Activated B cell treated with CpG ODN at 0.5 μM for 24 hours (primary cell): Measurements from ENCODE around the gene COL1A2. TPM values are rescaled to one million over a fixed set of nuclear protein-coding genes. Genes with fewer than 3 reads are reported as not detected.

ENCODE experiments used
- ATAC-seq: fragments of 200-7000 bp; cut with Tn5 transposase; one replicate; pipeline ENCODE4 v1.10.0; 2021; ENCODE audit warnings: low read depth, mild to moderate bottlenecking, moderate library complexity
- CTCF ChIA-PET: fragments of 350-600 bp; sonication (Branson Sonifier 250); formaldehyde crosslinking; loops from one replicate; lab custom pipeline; 2021; ENCODE audit warnings: antibody characterized with exemption; lab: Charles Lee
- POLR2A ChIA-PET: fragments of 350-600 bp; sonication (Branson Sonifier 250); formaldehyde crosslinking; loops from one replicate; lab custom pipeline; 2021; ENCODE audit warnings: antibody characterized with exemption; lab: Charles Lee
- DNase-seq: peaks from one replicate; pipeline ENCODE4 v3.0.0; 2022
- H3K27ac Mint-ChIP-seq: one replicate; pipeline ENCODE4 v1.8.0; 2020; ENCODE audit warnings: mixed read lengths
- H3K27me3 Mint-ChIP-seq: one replicate; pipeline ENCODE4 v1.8.0; 2021; ENCODE audit warnings: mixed read lengths
- H3K36me3 Mint-ChIP-seq: one replicate; pipeline ENCODE4 v1.8.0; 2021; ENCODE audit warnings: low read depth, mixed read lengths
- H3K4me1 Mint-ChIP-seq: one replicate; pipeline ENCODE4 v1.8.0; 2021; ENCODE audit warnings: mixed read lengths
- H3K4me3 Mint-ChIP-seq: one replicate; pipeline ENCODE4 v1.8.0; 2020; ENCODE audit warnings: mild to moderate bottlenecking, mixed read lengths
- H3K9me3 Mint-ChIP-seq: one replicate; pipeline ENCODE4 v1.8.0; 2020; ENCODE audit warnings: mixed read lengths
- intact Hi-C: fragments of 100-400 bp; cut with micrococcal nuclease; formaldehyde crosslinking; loops from one replicate; pipeline ENCODE4 v1.15.1; 2024
- total RNA-seq: library from RNA; stranded (reverse); gene quantifications from 2 replicates; pipeline ENCODE4 v1.2.3, GENCODE V29; 2022
- TF ChIP-seq, protein P1 (sequence below): fragments of 200-600 bp; IDR thresholded peaks from one replicate; pipeline ENCODE4 v1.8.0; 2022; ENCODE audit warnings: antibody characterized with exemption, mild to moderate bottlenecking

COL1A2 gene
- total RNA-seq, 1 donor from 2014 or later: not detected

DNA sequence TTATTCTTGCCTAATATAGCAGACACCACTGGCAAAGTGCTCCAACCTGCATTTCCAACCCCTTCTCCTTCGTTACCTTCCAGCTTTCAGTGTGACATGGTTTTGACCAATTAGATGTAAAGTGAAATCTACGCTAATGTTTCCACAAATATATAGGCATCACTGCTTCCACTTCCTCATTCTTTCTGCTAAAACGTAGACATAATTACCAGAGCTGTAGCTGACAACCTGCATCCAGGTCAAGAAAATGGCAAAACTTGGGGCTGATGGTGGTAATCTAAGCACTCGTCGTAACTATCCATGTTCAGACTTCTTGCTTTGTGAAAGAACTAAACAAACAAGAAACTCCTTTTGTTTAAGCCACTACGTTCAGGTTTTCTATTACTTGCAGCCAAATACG is 41.8 kb upstream of the COL1A2 start:
- H3K27ac Mint-ChIP-seq: peak overlapping the region; percentile 69
- intact Hi-C loops: loop anchor here (2.0 to 5.0 kb wide), 4 partner anchors 42 to 351 kb away; partner anchors contain the start of genes BET1, COL1A2 and SGCE
- H3K4me3 Mint-ChIP-seq: peak overlapping the region; percentile 59
- ChIA-PET CTCF (interaction anchor here (1.0 kb wide), 1 partner anchor 42 kb away, joined by 3 read pairs; the partner anchor contains the start of gene COL1A2), POLR2A (no interaction called here)
- no peaks in the 10 kb centered on the region for H3K36me3 Mint-ChIP-seq
- peaks cover 30% of the 10 kb centered on the region for H3K4me1 Mint-ChIP-seq
- no peaks in the 10 kb centered on the region for H3K9me3 Mint-ChIP-seq
- TF ChIP-seq, protein P1, sequence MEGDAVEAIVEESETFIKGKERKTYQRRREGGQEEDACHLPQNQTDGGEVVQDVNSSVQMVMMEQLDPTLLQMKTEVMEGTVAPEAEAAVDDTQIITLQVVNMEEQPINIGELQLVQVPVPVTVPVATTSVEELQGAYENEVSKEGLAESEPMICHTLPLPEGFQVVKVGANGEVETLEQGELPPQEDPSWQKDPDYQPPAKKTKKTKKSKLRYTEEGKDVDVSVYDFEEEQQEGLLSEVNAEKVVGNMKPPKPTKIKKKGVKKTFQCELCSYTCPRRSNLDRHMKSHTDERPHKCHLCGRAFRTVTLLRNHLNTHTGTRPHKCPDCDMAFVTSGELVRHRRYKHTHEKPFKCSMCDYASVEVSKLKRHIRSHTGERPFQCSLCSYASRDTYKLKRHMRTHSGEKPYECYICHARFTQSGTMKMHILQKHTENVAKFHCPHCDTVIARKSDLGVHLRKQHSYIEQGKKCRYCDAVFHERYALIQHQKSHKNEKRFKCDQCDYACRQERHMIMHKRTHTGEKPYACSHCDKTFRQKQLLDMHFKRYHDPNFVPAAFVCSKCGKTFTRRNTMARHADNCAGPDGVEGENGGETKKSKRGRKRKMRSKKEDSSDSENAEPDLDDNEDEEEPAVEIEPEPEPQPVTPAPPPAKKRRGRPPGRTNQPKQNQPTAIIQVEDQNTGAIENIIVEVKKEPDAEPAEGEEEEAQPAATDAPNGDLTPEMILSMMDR: no peak
- peaks cover 5% of the 10 kb centered on the region for H3K27me3 Mint-ChIP-seq
- ATAC-seq (peak; percentile 65), DNase-seq (no peak)

DNA sequence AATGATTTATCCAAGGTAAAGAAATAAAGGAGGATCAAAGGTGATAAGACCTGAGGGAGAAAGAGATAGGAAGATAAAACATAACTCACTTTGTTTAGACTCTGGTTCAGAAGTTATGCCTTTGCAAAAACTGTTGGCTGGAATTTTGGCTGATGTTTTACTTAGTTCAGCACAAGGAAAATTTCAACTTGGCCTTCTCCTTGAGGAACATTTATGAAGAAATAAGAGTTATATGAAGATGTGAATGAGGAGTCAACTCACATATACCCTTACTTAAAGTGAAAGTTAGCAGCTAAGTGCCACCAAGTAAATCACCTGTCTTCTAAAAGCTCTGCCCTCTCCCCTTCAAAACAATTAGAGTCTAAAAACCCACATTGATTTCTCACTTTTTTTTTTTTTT is 39.7 kb upstream of the COL1A2 start:
- H3K4me1 Mint-ChIP-seq: peaks cover 30% of the 10 kb centered on the region
- ATAC-seq: no peak
- ChIA-PET CTCF (no interaction called here), POLR2A (interaction anchor here (0.6 kb wide), 1 partner anchor 1024 kb away, joined by 5 read pairs; no protein-coding TSS in a partner anchor)
- H3K27ac Mint-ChIP-seq: no peak overlapping the region
- no peaks in the 10 kb centered on the region for H3K36me3 Mint-ChIP-seq
- DNase-seq: no peak
- H3K9me3 Mint-ChIP-seq: peaks cover 3% of the 10 kb centered on the region
- TF ChIP-seq, protein P1: no peak
- intact Hi-C loops: loop anchor here (5.0 kb wide), 3 partner anchors 193 to 353 kb away; partner anchors contain the start of genes BET1 and SGCE
- H3K4me3 Mint-ChIP-seq: no peak overlapping the region
- peaks cover 10% of the 10 kb centered on the region for H3K27me3 Mint-ChIP-seq

DNA sequence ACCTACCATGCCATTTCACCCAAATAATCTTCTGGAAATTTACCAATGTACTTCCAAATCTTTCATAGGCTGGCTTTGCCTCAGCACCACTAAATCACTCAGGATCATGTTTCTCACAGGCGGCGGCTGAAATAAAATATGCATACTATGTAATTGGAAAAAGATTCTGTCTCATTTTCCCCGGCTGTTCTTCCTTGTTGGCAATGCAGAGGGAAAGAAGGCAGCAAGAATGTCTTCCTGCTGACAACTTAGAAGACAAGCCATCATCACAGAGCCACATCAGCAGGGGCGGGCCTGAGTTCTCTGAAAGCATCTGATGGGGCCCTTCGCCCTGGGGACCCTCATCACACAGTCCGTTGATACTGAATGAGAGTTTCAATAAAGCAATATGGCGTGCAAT is 39.2 kb upstream of the COL1A2 start:
- Mint-ChIP-seq H3K4me1 (peaks cover 30% of the 10 kb centered on the region), H3K27ac (no peak overlapping the region), H3K9me3 (peaks cover 3% of the 10 kb centered on the region), H3K4me3 (no peak overlapping the region), H3K27me3 (peaks cover 10% of the 10 kb centered on the region), H3K36me3 (no peaks in the 10 kb centered on the region)
- POLR2A ChIA-PET: no interaction called here
- no peak for DNase-seq
- TF ChIP-seq, protein P1: no peak
- CTCF ChIA-PET: no interaction called here
- ATAC-seq: no peak
- intact Hi-C loops: no loop called here

DNA sequence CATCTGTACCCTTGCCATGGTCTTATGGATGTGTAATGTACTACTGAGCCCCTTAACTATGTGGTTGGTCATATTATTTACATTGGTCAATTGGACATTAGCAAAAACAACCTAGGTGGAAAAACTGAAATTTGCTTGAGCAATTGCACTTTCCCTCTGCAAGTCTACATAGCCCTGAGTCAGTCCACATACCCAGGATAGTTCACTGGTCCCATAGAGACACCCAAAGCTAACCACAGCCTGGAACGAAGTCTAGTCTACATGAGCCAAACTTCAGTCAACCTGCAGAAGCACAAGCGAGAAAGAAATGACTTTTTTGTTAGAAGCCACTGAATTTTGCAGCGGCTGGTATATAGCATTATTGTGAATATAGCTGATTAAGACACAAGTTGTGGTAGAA is 37.6 kb upstream of the COL1A2 start:
- intact Hi-C loops: no loop called here
- Mint-ChIP-seq H3K36me3 (no peaks in the 10 kb centered on the region), H3K27me3 (peaks cover 14% of the 10 kb centered on the region), H3K4me3 (no peak overlapping the region), H3K27ac (no peak overlapping the region), H3K9me3 (peaks cover 3% of the 10 kb centered on the region), H3K4me1 (peaks cover 16% of the 10 kb centered on the region)
- DNase-seq (no peak), ATAC-seq (no peak)
- CTCF ChIA-PET: no interaction called here
- POLR2A ChIA-PET: no interaction called here
- TF ChIP-seq, protein P1: no peak

DNA sequence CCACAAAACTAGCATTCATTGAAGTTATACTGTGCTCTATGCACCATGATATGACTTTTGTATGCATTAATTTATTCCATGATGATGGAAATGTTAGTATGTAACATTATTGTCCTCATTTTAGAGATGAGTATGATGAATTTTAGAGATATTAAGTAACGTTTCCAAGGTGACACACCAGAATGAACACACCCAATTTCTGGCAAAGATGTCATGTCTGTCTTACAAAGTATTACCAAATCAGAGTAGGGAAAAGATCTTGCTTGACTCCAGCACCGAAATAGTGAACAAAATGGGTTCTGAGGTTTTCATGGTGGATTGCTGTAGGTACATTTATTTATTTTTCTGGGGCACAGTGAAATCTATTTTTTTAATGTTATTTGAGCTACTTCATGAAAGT is 33.8 kb upstream of the COL1A2 start:
- CTCF ChIA-PET: no interaction called here
- intact Hi-C loops: no loop called here

More for the DNA sequence above, 33.8 kb upstream of the COL1A2 start:
- POLR2A ChIA-PET: no interaction called here
- Mint-ChIP-seq H3K36me3 (no peaks in the 10 kb centered on the region), H3K4me1 (no peaks in the 10 kb centered on the region), H3K27ac (no peak overlapping the region), H3K9me3 (peaks cover 6% of the 10 kb centered on the region), H3K4me3 (no peak overlapping the region), H3K27me3 (peaks cover 23% of the 10 kb centered on the region)
- TF ChIP-seq, protein P1: no peak
- no peak for DNase-seq
- ATAC-seq: no peak
